Embryonic facial prominence (tissue), 1 donor: ENCODE measurements around the gene DDX60.

Experiments used
- DNase-seq: peaks from one replicate; pipeline ENCODE4 v3.0.0-alpha.2; 2016; ENCODE audit errors: extremely low spot score

Gene DDX60

DNA sequence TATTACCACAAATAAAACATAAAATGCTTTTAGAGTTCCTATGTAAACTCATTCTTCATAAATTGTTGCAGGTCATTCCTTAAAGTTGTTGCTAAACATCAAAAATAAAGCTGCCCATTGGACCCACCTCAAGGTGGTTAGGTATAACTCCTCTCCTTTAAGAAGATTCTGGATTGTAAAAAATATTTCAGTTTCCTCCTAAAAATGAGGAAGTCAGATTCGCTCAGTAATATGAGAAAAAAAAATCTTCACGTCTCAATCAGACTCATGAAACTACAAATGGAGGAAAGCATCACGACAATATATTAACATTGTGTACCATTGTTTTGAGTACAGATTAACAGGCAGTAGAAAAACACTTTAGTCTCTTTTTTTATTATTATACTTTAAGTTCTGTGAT is 105.9 kb downstream of the DDX60 start:
- no peak for DNase-seq

DNA sequence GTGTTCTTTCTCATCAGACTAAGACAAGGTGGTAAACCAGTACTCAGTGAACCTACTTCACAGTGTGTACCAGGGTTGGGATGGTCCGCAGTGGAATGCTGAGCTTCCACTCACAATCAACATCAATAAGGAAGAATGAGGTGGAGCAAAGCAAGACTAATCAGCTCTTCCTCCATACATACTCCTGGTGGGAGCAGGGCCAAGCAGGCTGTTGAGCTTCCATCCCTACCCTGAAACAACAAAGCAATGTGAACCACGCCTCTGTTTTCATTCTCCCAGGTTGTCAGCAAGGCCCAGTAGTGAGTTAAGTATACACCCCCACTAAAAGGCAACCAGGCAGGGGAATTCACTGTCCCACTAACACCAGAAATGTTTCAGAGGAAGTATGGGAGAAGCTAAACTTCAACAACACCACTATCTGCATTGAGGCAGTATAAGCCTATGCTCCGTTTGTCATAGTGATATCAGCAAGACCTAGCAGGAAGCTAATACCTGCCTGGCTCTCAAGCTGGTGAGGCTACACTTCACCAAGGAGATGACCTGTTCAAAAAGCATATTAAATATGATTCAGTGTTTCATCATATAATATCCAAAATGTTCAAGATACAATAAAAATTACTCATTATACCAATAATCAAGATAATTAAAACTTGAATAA is 109.5 kb downstream of the DDX60 start:
- DNase-seq, result no peak

DNA sequence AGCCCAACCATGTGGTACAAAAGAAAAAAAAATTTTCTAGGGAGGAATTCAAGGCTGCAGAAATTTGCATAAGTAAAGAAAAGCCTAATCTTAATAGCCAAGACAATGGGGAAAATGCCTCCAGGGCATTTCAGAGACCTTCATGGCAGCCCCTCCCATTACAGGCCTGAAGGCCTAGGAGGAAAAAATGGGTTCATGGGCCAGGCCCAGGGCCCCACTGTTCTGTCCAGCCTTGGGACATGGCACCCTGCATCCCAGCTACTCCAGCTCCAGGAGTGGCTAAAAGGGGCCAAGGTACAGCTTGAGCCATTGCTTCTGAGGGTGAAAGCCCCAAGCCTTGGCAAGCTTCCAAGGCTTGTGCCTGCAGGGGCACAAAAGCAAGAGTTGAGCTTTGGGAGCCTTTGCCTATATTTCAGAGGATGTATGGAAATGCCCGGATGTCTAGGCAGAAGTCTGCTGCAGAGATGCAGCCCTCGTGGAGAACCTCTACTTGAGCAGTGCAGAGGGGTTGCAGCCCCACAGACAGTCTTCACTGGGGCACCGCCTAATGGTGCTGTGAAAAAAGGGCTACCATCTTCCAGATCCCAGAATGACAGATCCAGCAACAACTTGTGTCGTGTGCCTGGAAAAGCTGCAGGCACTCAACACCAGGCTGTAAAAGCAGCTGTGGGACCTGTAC is 115.2 kb downstream of the DDX60 start:
- DNase-seq, result no peak

DNA sequence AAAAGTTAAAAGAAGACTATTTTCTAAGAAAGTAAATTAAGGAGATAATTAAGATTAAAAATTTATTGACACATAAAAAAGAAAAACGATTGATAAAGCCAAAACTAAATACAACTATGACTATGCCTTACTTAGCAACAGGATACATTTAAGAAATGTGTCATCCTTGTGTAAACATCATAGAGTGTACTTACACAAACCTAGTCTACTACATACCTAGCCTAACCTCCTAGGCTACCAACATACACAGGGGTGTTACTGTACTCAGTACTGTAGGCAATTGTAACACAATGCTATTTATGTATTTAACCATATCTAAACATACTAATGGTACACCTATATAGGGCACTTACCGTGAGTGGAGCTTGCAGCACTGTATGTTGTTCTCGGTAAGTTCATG is 117.9 kb downstream of the DDX60 start:
- DNase-seq, result no peak

DNA sequence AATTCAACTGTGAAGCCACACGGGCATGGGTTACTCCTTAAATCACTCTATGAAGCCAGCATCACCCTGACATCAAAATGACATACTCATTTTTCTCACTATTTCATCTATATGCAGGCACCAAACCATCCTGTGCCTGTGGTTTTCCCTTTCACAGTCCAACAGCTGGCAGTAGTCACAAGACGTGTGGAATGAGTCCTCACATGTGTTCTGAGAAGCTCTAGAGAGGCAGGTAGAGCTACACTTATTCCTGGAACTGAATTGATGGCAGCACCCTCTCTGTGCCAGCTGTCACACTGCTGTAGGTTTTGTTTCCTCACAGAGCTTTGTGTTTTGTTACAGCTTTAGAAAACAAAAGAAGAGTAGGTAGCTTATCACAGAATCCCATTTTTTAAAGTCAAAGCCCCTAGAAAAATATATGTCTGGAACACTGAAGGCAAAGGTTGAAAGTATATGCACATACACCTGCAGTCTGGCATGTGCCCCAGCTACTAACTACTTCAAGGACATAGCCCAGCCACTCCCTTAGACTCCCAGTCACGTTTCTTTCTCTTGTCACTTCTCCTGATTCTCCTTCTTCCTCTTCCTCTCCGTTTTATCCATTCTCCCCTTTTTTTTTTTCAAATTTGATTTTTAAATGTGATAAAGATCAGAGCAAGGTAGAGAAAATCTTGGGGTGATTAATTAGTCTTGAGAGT is 119.1 kb downstream of the DDX60 start:
- DNase-seq, result no peak

DNA sequence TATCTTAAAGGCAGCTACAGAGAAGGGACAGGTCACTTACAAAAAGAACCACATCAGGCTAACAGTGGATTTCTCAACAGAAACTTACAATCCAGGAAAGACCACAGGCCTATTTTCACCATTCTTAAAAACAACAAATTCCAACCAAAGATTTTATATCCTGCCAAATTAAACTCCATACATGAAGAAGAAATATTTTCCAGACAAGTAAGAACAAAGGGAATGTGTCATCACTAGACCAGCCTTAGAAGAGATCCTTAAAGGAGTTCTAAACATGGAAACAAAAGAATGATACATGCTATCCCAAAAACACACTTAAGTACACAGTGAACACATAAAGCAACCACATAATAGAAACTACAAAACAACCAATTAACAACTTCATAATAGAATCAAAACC is 120.6 kb downstream of the DDX60 start:
- DNase-seq, result no peak

DNA sequence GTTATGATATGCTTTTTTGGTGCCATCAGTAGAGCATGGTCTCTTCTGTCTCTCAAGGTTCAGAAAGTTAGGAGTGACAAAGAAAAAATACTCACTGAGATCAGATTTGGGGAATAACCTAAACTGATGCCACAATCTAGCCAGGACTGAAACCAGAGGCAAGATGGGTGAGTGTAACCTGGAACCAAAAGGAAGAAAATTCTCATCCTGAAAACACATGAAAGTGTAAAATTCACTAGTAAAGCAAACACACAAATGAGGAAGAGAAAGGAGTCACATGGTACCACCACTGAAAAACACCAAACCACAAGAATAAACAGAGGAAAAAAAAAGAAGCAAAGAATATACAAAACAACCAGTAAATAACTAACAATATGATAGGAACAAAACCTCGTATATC is 129.8 kb downstream of the DDX60 start:
- no peak for DNase-seq

DNA sequence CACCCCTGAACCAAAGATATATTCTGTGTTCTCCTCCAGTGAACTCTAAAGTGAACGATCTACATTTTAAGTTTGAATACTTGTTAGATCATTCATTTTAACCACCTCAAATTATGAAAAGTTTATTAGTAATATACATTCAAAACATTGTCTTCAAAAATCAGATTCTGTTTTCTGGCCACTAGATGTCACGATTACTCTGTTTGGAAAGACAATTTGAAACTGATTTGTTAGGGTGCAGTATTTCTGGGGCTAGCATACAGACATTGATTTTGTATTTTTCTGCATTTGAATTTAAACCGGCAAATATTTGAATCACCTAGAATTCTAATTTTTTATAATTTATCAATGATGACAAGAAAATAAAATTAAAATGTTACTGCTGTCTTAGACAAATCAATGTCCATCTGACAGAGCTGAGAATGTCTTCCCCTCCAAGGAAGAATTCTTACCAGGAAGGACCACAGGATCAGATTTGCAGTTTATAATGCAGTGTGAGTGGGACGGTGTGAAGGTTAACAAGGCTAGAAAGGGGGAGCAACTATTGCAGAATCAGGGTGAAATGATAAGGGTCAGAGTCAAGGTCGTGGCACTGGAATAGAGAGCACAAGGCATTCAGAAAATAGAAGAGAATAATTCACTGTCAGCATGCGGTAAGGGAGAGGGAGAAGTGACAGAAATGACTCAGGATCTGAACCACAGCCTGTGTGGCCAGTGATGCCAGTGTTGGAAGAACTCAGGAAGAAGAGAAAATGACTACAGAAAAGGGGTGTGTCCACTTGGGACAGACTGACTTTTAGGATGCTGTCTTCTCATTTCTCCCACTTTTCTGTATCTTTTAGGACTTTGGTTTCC is 134.6 kb downstream of the DDX60 start:
- no peak for DNase-seq

DNA sequence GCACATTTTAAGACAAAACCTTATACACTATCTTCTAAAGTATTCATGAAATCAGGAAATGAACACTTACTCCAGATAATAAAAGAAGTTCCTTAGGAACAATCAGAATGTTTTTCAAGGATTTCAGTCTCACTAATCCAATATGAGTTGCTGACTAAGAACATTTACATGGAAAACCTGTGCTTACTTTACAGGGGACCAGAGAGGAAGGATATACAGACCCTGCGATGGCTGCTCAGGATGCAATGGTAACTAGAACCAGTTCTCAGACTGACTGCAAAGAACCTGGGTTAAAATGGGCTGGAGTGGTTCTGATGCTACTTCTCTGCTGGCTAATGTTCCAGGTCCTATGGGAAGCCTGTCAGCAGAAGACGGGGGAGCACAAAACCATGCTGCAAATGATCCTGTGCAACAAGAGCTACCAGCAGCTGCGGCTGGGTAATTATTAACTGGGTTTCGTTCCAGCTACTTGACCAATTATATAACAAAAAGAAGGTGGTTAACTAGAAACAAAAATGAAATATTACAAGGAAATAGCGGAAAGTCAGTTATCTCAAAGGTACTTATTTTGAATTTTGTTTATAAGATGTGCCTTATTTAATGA is 140.9 kb downstream of the DDX60 start:
- no peak for DNase-seq

DNA sequence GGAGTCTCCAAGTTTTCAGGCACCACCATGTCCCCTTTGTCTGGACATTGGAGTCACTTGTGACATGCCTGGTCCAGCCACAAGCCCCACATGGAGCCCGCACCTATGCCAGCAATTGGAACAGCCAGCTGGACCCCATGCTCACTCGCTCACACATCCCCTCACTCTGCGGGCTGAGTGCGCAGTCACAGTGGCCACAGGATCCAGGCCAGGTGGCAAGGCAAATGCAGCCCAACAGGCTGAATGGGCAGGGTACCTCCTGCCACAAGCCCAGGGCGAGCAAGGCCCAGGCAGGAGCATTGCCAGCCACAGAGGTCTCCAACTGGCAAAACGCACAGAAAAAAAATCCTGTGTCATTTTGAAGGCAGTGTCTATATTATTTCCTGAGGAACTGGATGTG is 144.2 kb downstream of the DDX60 start:
- DNase-seq, result no peak

DNA sequence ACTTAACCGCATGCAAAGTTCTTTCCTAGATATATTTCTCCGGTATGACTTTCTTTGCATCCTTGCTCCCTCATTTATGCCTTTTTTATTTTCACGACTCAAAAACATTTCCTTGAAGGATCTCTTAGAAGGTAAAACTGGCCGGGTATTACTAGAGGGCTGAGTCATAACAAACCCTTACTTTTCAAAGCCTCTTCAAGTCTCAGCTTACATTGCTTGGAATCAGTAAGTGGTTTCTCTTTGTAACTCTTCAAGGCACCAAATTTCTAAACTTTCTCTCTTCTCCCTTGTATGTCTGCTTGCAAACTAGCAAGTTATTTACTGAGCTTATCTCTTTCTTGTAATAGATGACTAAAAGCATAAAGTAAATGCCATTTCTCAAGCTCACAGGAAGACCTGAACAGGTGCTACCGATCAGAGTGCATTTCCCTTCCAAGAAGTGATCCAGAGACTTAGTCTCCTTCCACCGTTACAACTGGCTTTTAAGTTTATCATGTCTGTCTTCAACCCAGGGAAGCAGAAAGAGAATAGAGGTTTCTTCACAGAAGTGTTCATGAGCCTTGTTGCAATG is 150.8 kb downstream of the DDX60 start:
- DNase-seq, result no peak
